ENCODE measurements around the gene USF3. TPM values are rescaled to one million over a fixed set of nuclear protein-coding genes. Genes with fewer than 3 reads are reported as not detected.

The USF3 gene
- total RNA-seq, 4 donors from 2014 or later = 31.3 to 51.2 (median 34.0) TPM

DNA sequence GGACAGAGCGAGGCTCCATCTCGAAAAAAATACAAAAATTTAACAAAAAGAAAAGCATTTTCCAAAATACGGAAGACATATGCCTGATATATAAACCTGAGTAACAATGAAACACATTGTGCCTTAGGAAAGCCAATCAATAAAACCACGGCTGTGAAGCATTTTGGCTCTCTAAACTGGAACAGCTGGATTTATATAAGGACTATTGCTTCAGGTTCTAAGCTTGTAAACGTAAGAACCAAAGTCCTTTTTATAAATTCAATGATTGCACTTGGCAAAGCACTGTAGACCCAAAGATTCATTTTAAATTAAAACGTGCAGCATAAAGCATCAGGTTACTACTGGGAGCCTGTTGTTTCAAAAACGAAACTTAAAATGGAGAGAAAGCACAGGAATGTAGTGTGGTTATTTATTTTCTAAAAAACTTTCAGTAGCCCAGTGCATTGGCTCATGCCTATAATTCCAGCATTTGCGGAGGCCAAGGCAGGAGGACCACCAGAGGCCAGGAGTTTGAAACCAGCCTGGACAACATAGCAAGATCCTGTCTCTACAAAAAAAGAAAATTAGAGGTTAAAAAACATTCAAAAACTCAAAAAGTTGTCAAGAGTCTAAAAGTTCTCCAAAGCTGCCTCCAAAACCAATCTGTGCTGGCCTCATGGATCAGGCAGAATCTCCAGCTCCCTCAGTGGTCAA lies 61.5 kb downstream of the USF3 start:
- TF ChIP-seq, protein P1, sequence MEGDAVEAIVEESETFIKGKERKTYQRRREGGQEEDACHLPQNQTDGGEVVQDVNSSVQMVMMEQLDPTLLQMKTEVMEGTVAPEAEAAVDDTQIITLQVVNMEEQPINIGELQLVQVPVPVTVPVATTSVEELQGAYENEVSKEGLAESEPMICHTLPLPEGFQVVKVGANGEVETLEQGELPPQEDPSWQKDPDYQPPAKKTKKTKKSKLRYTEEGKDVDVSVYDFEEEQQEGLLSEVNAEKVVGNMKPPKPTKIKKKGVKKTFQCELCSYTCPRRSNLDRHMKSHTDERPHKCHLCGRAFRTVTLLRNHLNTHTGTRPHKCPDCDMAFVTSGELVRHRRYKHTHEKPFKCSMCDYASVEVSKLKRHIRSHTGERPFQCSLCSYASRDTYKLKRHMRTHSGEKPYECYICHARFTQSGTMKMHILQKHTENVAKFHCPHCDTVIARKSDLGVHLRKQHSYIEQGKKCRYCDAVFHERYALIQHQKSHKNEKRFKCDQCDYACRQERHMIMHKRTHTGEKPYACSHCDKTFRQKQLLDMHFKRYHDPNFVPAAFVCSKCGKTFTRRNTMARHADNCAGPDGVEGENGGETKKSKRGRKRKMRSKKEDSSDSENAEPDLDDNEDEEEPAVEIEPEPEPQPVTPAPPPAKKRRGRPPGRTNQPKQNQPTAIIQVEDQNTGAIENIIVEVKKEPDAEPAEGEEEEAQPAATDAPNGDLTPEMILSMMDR (IDR thresholded peaks at IDR 0.05; ENCODE audit: low read depth) = no peak

DNA sequence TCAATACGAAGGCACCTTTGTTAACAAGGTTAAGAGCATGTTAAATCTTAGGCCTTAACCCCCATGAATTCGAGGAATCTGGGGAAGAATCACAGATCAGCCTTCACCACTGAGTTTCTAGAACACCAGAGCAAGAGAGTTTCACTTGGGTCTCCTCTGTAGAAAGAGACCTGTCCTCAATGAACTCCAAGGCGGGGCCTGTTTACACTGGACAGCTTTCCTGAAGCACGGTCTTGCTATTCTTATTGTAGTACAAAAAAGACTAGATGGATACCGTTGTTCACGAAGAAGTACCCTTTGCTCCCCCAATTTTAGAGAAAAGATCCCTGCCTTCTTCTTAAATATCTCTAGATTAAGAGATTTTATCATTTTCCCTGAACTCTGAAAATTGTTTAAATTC lies 64.9 kb downstream of the USF3 start:
- TF ChIP-seq, protein P1 (IDR thresholded peaks at IDR 0.05; ENCODE audit: low read depth) = no peak

DNA sequence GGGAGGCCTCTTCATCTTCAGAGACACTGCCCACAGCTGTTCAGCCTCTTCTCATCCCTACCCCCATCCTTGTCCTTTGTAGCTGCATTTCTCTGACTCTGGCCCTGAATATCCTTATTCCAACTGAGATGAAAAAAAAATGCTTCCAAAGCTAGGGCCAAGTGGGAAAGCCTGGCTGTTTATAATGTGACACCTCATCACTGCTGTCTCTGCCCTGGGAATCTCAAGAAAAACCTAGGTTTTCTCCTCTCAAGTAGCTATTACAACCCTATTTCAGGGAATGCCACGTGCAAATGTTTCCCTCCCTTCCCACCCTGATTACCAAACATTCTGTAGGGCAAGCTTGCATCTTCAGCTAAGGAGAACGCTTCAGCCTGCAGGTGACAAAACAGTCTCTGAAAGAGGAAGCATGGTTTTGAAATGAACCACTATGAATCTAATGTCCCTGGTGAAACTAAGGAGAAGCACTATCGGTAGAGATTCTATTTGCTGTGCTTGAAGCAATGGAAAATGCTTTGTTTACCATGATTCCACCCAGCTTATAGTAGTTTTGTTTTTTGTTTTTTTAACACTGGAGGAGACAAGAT lies 65.4 kb downstream of the USF3 start:
- TF ChIP-seq, protein P1 (IDR thresholded peaks at IDR 0.05; ENCODE audit: low read depth) = no peak

DNA sequence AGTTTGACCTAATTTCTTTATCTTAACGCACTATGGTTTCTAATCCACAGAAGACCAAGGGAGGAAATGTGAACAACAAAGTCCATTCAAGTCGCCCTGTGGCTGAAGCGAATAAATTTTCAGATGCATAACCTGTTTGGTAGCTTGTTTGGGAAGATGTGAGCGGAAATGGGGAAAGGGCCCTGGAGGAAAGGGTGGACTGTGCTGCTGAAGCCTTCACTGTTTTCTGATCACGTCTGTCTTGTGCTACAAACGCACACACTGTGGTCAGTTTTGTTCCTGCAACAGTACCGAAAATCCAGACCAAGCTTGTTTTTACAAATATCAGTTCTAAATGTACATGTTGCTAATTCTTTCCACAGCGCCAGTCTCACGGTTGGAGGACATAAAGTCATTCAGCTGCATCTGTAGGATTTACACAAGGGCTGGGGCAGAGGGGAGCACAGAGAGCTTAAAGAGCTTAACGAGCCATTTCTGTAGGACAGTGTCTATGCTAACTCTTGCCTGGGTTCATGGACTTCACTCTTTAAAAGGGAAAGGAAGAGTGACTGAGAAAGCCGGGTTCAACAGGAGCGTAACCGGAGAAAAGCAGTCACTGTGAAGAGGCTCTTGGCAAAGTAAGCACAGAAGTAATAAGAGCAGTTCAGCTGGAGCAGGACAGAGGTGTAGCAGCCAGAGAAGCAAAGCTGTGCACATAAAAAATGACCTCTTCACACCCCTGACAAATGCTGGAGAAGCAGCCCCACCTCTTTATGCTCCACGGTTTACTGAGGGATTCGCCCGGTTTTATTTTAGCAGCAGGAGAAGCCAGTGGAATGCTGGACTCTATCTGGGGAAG lies 66.6 kb downstream of the USF3 start:
- TF ChIP-seq, protein P1 (IDR thresholded peaks at IDR 0.05; ENCODE audit: low read depth) = no peak

DNA sequence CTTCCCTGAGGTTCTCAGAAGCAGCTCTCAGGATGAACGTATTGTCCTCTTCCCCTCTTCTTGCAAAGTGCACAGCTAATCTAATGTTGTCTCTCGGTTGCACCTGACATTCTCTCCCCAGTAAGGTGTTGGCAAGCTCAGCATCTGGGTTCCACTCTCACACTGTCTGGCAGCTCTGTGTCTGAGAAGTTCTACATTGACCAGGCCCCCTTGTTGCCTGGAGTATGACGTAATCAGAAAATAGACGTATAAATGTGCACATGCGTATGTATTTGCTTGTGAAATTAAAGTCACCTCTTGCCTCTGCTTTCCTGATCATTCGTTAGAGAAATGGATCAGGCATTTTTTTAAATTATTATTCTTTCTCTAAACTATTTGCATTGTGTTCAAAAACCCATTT lies 67.7 kb downstream of the USF3 start:
- TF ChIP-seq, protein P1 (IDR thresholded peaks at IDR 0.05; ENCODE audit: low read depth) = no peak

DNA sequence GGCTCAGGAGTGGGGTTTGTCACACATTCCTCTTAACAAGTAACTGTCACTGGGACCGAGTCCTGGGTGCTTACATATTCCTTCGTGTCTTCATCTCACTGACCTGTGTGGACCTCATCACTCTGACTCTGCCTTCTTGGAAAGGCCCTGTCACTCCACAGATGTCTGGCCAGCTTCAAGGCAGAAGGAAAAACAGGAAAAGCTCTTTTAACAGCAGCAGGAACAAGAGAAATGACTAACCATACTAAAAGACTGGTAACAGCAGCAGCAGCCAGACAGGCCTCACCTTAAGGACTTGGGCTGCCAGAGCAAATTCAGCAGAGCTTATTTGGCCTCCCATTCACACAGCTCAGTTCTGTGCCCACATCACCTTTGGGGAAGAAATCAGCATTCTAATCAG lies 68.1 kb downstream of the USF3 start:
- TF ChIP-seq, protein P1 (IDR thresholded peaks at IDR 0.05; ENCODE audit: low read depth) = no peak
